HL-60 (cell line): ENCODE measurements around the gene TMEM242.

Experiments
- DNase-seq, 2 experiments: peaks; one replicate each; pipeline ENCODE4 v3.0.0-alpha.2; 2010 to 2020; ENCODE audit warnings: low read depth in 1 of 2, low spot score in 1 of 2
- H3K27ac ChIP-seq: fragments of 250-450 bp; sonication (Bioruptor Pico); replicated peaks from 2 replicates; pipeline ENCODE4 v1.5.1; 2020; ENCODE audit warnings: mild to moderate bottlenecking, moderate library complexity
- H3K27me3 ChIP-seq: fragments of 250-450 bp; sonication (Bioruptor Pico); 2 replicates; pipeline ENCODE4 v1.5.1; 2021; ENCODE audit warnings: mild to moderate bottlenecking, moderate library complexity; ENCODE audit not compliant: insufficient read depth, poor library complexity, severe bottlenecking
- H3K4me3 ChIP-seq: replicated peaks from 2 replicates; pipeline ENCODE4 v1.5.1; 2011; ENCODE audit warnings: mild to moderate bottlenecking, control low read depth, low read length; ENCODE audit not compliant: insufficient read depth
- CTCF ChIP-seq: IDR thresholded peaks from one replicate; pipeline ENCODE4 v1.5.1; 2011; ENCODE audit warnings: low read length, control low read depth, inconsistent platforms; ENCODE audit not compliant: insufficient read depth
- GABPA ChIP-seq: IDR thresholded peaks from 2 replicates; pipeline ENCODE4 v1.6.1; 2012; ENCODE audit warnings: low read depth
- POLR2AphosphoS5 ChIP-seq: IDR thresholded peaks from 2 replicates; pipeline ENCODE4 v1.6.1; 2012; ENCODE audit warnings: low read depth
- SPI1 ChIP-seq: IDR thresholded peaks from 2 replicates; pipeline ENCODE4 v1.6.1; 2012; ENCODE audit warnings: low read depth, mild to moderate bottlenecking, borderline replicate concordance
- TF ChIP-seq, protein P1 (sequence below): IDR thresholded peaks from 2 replicates; pipeline ENCODE4 v1.6.1; 2012; ENCODE audit warnings: low read depth; ENCODE audit not compliant: insufficient replicate concordance

TMEM242 gene

DNA sequence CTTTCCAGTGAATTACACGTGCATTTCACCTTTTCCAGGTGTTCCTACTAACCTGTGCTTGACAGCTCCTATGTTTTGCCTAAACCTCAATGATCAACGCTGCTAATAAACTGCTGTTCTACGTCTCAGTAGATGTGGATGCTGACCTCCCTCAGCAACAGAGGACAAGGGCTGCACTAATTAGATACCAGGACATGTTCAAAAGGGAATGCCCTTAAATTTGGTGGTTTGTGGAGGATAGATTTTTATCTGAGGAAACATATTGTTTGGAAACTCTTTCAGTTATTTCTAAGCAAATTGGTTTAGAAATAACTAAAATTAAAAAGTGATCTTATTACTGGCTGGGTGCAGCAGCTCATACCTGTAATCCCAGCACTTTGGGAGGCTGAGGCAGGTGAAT, 38.6 kb upstream of the TMEM242 start:
- H3K27ac ChIP-seq: no peak overlapping the region
- no peak for DNase-seq
- no peaks in the 10 kb centered on the region for H3K27me3 ChIP-seq
- H3K4me3 ChIP-seq: no peak overlapping the region
- no peak for TF ChIP-seq CTCF
- TF ChIP-seq POLR2AphosphoS5: no peak
- no peak for TF ChIP-seq SPI1
- TF ChIP-seq, protein P1, sequence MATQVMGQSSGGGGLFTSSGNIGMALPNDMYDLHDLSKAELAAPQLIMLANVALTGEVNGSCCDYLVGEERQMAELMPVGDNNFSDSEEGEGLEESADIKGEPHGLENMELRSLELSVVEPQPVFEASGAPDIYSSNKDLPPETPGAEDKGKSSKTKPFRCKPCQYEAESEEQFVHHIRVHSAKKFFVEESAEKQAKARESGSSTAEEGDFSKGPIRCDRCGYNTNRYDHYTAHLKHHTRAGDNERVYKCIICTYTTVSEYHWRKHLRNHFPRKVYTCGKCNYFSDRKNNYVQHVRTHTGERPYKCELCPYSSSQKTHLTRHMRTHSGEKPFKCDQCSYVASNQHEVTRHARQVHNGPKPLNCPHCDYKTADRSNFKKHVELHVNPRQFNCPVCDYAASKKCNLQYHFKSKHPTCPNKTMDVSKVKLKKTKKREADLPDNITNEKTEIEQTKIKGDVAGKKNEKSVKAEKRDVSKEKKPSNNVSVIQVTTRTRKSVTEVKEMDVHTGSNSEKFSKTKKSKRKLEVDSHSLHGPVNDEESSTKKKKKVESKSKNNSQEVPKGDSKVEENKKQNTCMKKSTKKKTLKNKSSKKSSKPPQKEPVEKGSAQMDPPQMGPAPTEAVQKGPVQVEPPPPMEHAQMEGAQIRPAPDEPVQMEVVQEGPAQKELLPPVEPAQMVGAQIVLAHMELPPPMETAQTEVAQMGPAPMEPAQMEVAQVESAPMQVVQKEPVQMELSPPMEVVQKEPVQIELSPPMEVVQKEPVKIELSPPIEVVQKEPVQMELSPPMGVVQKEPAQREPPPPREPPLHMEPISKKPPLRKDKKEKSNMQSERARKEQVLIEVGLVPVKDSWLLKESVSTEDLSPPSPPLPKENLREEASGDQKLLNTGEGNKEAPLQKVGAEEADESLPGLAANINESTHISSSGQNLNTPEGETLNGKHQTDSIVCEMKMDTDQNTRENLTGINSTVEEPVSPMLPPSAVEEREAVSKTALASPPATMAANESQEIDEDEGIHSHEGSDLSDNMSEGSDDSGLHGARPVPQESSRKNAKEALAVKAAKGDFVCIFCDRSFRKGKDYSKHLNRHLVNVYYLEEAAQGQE: no peak
- no peak for TF ChIP-seq GABPA

GRCh38 chr6:157358287-157358686, 35.0 kb upstream of the TMEM242 start:
- TF ChIP-seq, protein P1: no peak
- TF ChIP-seq SPI1 (no peak), GABPA (no peak), CTCF (no peak), POLR2AphosphoS5 (no peak)
- Histone ChIP-seq H3K27ac (no peak overlapping the region), H3K4me3 (no peak overlapping the region), H3K27me3 (no peaks in the 10 kb centered on the region)
- DNase-seq: no peak

- TF ChIP-seq CTCF: no peak
- TF ChIP-seq GABPA: no peak
- no peak for DNase-seq
These were observed 23.1 kb upstream of the TMEM242 start for GRCh38 chr6:157346373-157346772.

GRCh38 chr6:157343732-157344131, 20.4 kb upstream of the TMEM242 start:
- no peak overlapping the region for H3K27ac ChIP-seq
- DNase-seq: no peak
- no peaks in the 10 kb centered on the region for H3K27me3 ChIP-seq
- H3K4me3 ChIP-seq: no peak overlapping the region
- TF ChIP-seq GABPA (no peak), SPI1 (no peak), CTCF (no peak), POLR2AphosphoS5 (no peak)
- TF ChIP-seq, protein P1: no peak

More at GRCh38 chr6:157346373-157346772, 23.1 kb upstream of the TMEM242 start:
- no peaks in the 10 kb centered on the region for H3K27me3 ChIP-seq
- H3K27ac ChIP-seq: no peak overlapping the region
- no peak overlapping the region for H3K4me3 ChIP-seq
